HT1080 (cell line): Measurements from ENCODE around the gene FAM117B. TPM values are rescaled to one million over a fixed set of nuclear protein-coding genes. Genes with fewer than 3 reads are reported as not detected.

Source experiments
- DNase-seq: peaks from one replicate; pipeline ENCODE4 v3.0.0-alpha.2; 2015; ENCODE audit warnings: low read depth
- small RNA-seq: library from RNA; depleted of rRNA; stranded (forward); fragments of <200 nt; gene quantifications from one replicate; pipeline ENCODE3, GENCODE V24; 2014
- total RNA-seq: library from RNA; depleted of rRNA; stranded (reverse); fragments of >200 nt; shearing (Covaris generic); gene quantifications from 2 replicates; pipeline ENCODE4 v1.2.3, GENCODE V29; 2014; rRNA removed

FAM117B gene
- total RNA-seq, 1 experiment from 2014 or later = 1.2 TPM

- DNase-seq = no peak
Observed at GRCh38 chr2:202808754-202809153, 174.0 kb downstream of the FAM117B start.

GRCh38 chr2:202813387-202813786 lies 178.6 kb downstream of the FAM117B start:
- no peak for DNase-seq

GRCh38 chr2:202814226-202814625 lies 179.5 kb downstream of the FAM117B start:
- DNase-seq = no peak

- DNase-seq = no peak
Observed at GRCh38 chr2:202815548-202816360, 181.0 kb downstream of the FAM117B start.

GRCh38 chr2:202817771-202818170 lies 183.0 kb downstream of the FAM117B start:
- DNase-seq = no peak

GRCh38 chr2:202818321-202818720 lies 183.6 kb downstream of the FAM117B start:
- no peak for DNase-seq

Small RNA genes lying within 50 kb of the gene (small RNA-seq; reads per million reads assigned to genes)
- gene MTND4LP17 = not detected

Other genes starting within 250 kb of the FAM117B start
- gene ICA1L, start 236.8 kb downstream of the FAM117B start, total RNA-seq = 0.88 and 1.8 TPM in 2 replicates